Hematopoietic multipotent progenitor cell treated with erythropoietin and hydrocortisone succinate and interleukin-3 and kit ligand, for 17 days (in vitro differentiated cells): ENCODE results near the gene FUT6.
"Not testable (repeated sequence)": the region's sequence is repeated elsewhere in the genome, so short reads cannot be mapped to it uniquely, and the experiment has no call there.

Experiments used
- DNase-seq: peaks from one replicate; pipeline ENCODE4 v3.0.0-alpha.2; 2015; ENCODE audit warnings: low spot score

Gene FUT6, protein sequence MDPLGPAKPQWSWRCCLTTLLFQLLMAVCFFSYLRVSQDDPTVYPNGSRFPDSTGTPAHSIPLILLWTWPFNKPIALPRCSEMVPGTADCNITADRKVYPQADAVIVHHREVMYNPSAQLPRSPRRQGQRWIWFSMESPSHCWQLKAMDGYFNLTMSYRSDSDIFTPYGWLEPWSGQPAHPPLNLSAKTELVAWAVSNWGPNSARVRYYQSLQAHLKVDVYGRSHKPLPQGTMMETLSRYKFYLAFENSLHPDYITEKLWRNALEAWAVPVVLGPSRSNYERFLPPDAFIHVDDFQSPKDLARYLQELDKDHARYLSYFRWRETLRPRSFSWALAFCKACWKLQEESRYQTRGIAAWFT

DNA sequence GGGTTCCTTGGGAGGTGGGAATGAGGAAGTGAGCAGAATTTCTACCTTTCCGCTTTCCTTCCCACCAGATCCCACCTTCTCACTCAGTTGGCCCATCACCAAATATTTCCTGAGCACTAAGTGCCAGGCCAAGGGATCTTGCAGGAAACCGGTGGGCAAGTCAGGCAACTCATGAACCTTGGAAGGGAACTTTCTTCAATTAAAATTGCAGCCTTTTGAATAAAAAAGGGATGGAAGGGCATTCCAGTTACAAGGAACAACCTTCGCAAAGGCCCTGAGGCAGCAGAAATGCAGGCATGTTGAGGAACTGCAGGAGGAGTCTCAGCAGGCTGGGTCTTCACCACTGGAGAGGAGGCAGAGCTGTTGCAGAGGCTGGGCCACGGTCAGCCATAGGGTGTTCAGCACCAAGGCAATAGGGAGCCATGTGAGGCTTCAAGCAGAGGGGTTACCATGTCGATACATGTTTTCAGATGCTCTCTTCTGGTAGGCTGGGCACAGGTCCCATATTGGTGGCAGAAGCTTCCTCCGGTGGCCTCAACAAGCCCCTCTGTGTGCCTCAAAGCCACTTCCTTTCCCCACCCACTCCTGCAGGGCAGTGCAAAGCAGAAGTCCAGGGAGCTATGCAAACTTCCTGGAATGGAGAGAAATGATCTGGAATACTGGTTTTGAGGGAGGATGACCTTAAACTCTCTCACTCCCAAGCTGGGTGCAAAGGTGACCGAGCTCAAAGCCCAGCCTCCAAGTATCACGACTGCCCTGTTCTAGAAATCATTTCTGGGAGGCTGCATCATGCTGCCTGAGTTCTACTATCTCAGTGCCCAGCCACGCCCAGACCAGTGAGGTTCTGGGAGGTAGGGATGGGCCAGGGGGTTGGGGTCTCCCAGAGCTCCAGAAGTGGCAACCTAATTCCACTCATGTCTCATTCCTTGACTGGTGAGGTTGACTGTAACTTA is at the start of gene FUT6:
FUT6 (minus strand) TSS at position 638 of the 953 bp plus-strand sequence. CDS start 7,135 bp downstream, outside the sequence.
- DNase-seq, result no peak

DNA sequence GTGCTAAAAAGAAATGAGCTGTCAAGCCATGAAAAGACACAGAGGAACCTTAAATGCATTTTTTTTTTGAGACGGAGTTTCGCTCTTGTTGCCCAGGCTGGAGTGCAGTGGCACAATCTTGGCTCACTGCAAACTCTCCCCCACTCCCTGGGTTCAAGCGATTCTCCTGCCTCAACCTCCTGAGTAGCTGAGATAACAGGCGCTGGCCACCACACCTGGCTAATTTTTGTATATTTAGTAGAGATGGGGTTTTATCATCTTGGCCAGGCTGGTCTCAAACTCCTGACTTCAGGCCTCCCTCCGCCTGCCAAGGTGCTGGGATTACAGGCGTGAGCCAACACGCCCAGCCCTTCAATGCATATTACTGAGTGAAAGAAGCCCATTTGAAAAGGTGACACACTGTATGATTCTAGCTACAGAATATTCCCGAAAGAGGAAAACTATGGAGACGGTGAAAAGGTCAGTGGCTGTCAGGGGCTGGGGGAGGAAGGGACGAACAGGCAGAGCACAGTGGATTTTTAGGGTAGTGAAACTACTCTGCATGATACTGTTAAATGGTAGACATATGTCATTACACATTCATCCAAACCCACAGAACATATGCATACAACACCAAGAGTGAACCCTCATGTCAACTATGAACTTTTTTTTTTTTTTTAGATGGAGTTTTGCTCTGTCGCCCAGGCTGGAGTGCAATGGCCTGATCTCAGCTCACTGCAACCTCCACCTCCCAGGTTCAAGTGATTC is 44.7 kb upstream of the FUT6 start:
- not testable (repeated sequence) for DNase-seq

DNA sequence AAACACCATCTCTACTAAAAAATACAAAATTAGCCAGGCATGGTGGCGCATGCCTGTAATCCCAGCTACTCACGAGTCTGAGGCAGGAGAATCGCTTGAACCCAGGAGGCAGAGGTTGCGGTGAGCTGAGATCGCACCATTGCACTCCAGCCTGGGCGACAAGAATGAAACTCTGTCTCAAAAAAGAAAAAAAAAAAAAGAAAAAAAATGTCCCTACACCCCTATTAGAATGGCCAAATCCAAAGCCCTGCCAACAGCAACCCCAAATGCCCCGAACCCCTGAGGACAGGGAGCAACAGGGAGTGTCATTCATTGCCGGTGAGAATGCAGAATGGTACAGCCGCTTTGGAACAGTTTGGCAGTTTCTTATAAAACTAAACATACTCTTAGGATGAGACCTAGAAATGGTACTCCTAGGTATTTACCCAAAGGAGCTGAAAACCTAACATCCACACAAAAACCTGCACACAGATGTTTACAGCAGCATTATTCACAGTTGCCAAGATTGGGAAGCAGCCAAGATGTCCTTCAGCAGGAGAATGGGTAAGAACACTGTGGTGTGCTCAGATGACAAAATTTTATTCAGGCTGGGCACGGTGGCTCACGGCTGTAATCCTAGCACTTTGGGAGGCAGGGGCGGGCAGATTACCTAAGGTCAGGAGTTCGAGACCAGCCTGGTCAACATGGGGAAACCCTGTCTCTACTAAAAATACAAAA is 43.8 kb upstream of the FUT6 start:
- not testable (repeated sequence) for DNase-seq

DNA sequence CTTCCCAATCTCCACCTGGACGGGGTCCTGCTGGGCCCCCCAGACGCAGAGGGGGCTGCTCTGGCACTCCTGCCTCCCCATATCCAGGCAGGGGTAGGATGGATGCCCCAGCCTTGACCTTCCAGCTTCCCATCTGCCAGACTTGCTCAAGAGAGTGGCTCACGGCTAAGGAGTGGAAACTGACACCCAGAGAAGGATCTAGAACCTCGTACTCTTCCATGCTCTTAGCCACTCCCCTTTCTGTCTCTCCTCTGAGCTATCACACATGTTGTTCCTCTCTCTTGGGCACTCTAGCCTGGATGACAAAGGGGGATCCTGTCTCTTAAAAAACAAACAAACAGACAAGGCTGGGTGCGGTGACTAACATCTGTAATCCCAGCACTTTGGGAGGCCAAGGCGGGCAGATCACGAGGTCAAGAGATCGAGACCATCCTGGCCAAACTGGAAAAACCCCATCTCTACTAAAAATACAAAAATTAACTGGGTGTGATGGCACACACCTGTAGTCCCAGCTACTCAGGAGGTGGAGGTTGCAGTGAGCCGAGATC is 43.0 kb upstream of the FUT6 start:
- no peak for DNase-seq

DNA sequence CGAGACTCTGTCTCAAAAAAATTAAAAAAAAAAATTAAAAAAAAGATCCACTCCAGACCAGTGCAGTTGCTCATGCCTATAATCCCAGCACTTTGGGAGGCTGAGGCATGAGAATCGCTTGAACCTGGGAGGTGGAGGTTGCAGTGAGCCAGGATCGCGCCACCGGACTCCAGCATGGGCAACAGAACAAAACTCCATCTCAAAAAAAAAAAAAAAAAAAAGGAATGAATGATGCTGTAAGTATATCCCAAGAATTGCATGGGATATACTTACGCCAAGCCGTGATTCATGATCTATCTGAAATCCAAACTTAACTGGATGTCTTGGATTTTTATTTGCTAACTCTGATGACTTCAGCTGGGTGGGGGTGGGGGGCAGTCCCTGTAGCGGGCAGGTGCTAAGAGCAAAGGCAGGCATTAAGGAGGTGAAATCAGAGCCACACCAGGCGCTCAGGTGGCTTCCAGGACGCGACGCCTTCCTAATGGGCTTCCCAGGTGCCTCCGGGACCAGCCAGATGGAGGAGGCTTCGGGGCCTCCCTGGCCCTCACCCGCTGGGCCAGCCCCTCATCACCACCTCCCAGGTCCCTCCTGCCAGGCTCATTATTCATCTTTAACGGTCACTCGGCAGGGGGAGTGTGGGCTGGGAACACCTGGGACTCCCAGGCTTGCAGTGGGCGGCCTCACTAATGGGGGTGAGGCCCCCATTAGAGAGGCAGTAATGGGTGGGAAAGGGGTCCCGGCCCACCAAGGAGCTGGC is 42.2 kb upstream of the FUT6 start:
- no peak for DNase-seq

DNA sequence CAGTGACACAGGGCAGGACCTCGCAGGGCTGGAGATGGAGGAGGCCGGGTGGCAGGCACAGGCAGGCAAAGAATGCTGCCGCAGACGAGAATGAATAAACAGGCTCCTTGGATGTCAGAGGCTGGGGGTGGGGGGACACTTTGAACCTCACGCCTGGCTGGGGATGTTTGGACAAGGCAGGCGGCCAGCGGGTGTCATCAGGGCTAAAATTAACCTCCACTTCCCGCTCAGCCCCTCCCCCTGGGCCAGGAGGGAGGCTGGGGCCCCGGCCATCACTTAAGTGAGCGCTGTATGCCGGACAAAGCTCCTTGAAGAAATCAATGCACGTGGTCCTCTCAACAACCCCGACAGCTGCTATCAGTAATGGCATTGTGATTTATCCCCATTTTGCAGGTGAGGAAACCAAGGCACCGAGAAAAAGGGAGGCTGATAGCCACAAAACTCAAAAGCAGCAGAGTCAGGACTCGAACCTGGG is 41.1 kb upstream of the FUT6 start:
- no peak for DNase-seq

DNA sequence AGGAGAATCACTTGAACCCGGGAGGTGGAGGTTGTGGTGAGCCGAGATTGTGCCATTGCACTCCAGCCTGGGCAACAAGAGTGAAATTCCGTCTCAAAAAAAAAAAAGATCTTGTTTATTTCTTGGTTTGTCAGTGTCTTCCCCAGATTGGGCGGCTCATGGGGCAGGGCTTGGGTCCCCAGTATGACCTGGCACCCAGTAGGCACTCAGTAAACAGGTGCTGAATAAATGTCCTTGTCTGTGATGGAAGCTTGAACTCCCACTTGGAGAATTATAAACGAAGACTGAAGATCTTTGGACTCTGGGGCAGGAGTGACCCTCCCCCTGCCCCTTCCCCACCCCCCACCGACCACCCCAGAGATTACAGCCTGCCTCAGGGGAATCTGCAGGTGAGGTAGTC is 40.7 kb upstream of the FUT6 start:
- no peak for DNase-seq

DNA sequence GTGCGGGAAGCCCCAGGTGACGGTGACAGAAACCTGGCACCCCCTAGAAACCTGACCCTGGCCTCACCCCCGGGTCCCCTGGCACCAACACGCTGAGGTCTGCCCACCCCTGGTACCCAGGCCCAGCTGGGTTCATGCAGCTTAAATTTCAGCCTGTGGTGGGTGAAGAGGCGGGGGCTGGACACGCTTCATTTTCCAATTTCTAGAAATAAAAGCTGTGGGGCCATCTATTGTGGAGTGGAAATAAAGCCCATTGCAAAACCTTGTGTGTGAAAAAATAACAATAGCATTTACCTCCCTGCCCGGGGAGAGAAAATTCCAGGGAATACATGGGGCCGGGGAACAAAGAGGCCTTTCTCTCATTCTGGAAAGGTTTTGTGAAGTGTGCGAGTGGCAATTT is 38.4 kb upstream of the FUT6 start:
- DNase-seq, result no peak

DNA sequence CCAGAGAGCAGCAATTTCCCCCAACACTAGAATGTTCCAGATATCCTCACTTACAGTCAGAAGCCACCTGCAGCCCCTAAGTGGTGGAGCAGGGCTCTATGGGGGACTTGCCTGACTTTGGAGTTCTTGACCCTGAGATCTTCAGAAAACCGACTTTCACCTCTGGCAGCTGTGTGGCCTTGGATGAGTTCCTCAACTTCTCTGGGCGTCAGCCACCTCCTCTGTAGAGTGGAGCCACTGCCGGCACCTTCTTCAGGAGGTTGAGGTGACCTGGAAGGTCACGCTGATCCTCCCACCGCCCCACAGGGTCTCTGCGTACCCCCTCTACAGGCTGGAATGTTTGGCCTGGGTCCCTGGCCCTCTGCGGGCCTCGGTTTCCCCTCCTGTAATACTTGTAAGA is 37.9 kb upstream of the FUT6 start:
- DNase-seq, result no peak

DNA sequence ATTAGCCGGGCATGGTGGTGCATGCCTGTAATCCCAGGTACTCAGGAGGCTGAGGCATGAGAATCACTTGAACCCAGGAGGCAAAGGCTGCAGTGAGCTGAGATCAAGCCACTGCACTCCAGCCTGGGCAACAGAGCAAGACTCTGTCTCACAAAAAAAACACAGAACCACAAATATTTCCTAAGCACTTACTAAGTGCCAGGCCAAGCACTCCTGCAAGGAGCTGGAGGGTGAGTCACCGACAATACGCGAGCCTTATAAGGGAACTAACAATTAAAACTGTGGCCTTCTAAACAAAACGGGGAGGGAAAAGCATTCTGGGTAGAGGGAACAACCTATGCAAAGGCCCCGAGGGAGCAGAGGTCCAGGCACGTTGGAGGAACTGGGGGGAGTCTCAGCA is 35.0 kb upstream of the FUT6 start:
- DNase-seq, result not testable (repeated sequence)

DNA sequence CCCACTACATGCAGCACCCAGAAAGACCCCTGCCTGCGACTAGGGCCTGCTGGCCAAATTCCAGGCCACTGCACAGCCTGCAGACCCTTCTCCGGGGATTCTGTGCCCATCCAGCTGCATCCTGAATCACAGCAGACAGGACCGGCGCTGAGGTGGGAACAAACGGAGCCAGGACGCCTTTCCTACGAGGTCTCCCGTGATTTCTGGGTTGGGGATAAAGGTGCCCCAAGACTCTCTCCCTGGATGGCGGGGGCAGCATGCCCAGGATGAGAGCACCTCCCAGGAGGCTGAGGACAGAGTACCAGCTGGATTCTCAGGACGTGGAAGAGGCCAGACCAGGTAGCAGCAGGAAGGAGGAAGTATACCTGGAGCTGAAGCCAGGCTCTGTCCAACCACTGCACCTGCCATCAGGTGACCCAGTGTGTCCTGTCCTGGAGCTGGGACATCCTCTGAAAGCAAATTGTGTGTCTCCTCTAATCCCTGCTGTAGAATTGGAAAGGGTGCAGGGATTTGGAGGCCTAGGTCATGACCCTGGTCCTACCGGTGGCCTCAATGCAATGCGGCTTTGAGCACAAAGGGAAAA is 34.2 kb upstream of the FUT6 start:
- DNase-seq, result no peak

DNA sequence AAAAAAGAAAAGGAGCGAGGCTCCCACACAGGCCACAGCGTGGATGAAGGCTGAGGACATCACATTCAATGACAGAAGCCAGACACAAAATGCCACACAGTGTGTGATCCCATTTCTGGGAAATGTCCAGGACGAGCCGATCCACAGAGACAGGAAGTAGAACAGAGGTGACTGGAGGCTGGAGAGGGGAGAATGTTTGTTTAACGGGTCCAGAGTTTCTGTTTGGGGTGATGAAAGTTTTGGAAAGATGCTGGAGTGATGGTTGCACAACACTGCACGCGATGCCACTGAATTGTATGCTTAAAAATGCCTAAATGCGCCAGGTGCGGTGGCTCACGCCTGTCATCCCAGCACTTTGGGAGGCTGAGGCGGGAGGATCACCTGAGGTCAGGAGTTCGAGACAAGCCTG is 31.5 kb upstream of the FUT6 start:
- DNase-seq, result no peak

DNA sequence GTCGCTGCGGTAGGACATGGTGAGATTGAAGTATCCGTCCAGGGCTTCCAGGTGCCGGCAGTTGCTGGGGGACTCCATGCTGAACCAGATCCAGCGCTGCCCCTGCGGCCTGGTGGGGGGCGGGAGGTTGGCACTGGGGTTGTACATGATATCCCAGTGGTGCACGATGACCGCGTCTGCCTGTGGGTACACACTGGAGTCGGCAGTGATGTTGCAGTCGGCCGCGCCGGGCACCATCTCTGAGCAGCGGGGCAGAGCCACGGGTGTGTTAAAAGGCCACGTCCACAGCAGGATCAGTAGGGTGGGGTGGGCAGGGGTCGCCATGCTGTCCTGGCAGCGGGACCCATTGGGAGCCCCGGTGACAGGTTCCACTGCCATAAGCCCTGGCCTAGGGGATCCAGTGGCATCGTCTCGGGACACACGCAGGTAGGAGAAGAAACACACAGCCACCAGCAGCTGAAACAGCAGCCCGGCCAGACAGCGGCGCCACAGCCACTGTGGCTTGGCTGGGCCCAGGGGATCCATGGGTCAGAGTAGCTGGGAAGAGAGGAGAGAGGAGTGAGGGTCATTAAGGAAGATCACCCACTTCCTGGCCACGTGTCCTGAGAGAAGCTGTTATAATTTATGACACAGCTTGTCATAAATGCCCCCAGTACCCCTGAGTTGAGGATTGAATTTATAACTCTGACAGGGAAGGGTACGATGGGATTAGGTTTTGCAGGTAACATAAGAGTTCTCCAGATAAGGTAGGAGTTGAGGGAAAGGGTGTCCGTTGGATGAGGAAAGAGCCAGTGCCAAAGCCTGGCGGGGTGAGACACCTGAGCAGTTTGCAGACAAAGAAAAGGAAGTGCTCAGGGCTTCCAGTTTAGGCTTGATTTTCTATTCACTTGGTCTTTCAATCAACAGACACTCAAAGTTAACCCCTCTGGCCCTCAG is 28.0 kb upstream of the FUT6 start:
- no peak for DNase-seq

DNA sequence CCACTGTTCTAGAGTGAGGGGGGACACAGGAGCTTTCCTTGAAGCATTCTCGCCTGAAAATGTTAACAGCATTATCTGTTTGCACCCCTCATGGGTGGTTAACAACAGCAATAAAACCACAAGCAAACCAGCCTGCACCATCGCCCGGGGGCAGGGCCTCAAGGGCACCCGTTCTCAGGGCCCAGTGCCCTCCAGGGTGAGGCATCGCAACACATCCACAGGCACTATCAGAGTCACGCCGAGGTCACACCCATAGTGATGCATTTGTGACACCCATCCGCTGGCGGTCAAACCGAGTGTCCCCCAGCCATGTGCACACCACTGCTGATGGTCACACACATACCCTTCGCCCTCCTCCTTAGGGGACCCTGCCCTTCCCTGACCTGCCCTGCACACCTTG is 26.3 kb upstream of the FUT6 start:
- no peak for DNase-seq

DNA sequence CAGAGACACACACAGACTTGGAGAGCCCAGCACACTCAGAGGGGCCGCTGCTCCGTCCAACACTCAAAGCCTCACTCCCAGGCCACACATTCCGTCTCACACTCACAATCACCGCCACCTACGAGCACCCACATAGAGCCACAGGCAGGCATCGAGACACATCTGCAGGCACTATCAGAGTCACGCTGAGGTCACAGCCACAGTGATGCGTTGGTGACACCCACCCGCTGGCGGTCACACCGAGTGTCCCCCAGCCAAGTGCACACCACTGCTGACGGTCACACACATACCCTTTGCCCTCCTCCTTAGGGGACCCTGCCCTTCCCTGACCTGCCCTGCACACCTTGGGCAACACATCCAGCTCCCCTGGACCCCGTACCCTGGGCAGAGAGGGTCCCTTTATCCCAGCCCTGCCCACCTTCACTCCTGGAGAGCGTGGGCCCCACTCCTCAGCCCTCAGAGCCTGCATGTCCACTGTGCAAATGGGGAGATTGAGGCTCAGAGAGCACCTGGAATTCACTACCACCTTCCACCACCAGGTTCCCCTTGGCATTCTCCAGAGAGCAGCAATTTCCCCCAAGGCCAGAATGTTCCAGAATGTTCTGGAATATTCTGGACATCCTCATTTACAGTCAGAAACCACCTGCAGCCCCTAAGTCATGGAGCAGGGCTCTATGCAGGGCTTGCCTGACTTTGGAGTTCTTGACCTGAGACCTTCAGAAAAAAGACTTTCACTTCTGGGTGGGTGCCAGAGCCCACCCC is 25.4 kb upstream of the FUT6 start:
- DNase-seq, result peak; percentile 10

DNA sequence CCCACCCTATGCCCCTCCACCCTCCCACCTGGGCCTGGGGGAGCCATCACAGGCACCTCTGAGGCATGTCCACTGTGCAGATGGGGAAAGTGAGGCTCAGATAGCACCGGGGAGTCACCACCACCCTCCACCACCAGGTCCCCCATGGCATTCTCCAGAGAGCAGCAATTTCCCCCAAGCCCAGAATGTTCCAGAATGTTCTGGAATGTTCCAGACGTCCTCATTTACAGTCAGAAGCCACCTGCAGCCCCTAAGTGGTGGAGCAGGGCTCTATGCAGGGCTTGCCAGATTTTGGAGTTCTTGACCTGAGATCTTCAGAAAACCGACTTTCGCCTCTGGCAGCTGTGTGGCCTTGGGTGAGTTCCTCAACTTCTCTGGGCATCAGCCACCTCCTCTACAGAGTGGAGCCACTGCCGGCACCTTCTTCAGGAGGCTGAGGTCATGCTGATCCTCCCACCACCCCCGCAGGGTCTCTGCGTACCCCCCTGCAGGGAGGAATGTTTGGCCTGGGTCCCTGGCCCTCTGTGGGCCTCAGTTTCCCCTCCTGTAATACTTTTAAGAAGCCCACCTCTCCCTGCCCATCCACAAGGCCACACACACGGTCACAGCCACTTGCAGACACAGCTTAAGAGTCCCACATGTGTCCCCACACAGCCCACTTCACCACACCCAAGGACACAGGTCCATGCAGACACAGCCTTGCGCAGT is 24.7 kb upstream of the FUT6 start:
- no peak for DNase-seq

DNA sequence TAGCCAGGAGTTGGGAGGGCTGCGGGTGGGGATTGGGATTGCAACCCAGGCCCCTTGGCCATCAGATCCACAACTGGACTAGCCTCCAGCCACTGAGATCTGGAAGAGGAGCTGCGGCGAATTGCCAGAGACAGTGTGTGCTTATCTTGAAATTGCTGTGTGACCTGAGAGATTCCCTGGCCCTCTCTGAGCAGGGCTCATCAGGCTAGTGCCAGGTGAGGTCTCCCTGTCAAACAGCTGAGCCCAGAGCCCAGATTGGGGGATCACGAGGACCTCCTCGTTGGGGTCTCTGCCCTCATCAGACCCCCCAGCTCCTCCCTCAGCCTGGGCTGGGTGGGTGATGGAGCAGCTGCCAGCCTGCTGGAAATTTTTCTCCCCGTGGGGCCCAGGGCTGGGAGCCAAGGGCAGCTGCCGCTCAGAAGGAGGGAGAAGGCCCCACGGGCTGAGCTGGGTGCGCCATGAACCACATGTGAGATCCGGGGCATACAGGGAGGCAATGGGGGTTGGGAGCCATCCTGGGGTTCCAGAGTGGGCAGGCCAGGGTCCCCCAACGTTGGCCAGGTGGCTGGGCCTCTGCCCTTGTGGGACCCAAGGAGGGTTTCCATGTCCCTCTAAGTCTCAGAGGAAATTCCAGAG is 23.6 kb upstream of the FUT6 start:
- DNase-seq, result no peak
